GM10847 (cell line): ENCODE measurements around the gene NKPD1.

Experiments
- POLR2A ChIP-seq: IDR thresholded peaks from 2 replicates; pipeline ENCODE4 v1.6.1; 2011; ENCODE audit not compliant: insufficient read length; ENCODE audit errors: extremely low read depth

Gene NKPD1

GRCh38 chr19:45179072-45179891 lies 18.5 kb upstream of the NKPD1 start:
- no peak for TF ChIP-seq POLR2A

DNA sequence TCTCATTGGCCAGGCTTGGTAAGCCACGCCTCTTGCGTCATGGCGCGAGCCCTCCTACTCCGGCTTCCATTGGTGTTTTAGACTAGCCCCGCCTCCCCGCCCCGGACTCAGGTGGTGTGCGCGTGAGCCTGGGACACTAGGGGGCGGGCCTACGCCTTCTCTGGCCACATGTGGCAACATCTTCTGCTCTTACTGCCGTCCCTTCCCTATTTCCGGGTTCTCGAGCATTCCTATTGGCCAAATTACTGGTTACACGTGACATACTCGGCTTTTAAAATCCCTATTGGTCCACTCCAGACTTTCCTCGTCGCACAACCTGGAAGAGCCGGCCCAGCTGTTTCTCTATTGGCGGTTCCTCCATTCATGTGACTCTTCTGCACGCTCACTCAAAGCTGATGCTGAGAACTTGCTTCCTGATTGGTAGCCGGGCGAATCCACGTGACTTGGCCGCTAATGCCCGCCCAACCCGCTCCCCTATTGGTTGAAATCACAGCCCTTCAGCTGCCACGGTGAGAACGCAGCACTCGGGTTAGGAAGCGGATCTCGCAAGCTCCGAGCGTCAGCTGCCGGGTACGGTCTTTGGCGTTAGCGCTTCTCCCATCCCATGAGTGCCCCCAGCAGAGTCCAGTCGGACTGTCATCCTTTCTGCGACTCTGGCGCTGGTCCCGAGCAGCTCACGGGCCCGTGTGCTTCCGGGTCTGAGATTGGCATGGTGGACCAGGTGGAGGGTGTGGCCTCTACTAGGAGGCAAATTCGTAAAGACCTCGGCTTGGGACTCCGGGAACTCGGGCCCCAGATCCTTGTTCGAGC lies 17.7 kb upstream of the NKPD1 start, which contains the start of gene BLOC1S3:
BLOC1S3 (plus strand) TSS at position 523 of the 810 bp plus-strand sequence. CDS start 513 bp downstream, outside the sequence.
- peak; percentile 64 for TF ChIP-seq POLR2A

DNA sequence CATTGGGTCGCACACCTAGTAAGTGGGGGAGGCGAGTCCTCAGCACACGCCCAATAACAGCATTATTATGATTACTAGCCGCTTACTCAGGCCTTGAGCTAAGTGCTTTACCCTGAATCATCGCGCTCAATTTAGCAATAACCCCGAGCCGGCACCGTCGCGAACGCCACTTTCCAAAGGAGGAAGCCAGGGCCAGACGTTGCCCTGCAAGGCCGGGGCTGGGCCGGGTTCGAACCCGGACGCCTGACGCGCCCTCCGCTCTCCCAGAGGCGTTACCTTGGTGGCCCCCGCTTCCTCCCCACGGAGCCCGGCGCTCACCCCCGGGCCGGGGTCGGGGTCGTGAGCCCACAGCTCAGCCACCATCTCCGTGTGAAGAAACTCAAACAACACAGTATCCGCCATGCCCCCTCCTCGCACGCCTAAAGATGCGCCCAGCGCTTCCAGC lies 17.1 kb upstream of the NKPD1 start, which contains the start of gene TRAPPC6A:
TRAPPC6A (minus strand) TSS at position 421 of the 445 bp plus-strand sequence; CDS start at position 402, 19 bp downstream.
- TF ChIP-seq POLR2A, result peak; percentile 48

DNA sequence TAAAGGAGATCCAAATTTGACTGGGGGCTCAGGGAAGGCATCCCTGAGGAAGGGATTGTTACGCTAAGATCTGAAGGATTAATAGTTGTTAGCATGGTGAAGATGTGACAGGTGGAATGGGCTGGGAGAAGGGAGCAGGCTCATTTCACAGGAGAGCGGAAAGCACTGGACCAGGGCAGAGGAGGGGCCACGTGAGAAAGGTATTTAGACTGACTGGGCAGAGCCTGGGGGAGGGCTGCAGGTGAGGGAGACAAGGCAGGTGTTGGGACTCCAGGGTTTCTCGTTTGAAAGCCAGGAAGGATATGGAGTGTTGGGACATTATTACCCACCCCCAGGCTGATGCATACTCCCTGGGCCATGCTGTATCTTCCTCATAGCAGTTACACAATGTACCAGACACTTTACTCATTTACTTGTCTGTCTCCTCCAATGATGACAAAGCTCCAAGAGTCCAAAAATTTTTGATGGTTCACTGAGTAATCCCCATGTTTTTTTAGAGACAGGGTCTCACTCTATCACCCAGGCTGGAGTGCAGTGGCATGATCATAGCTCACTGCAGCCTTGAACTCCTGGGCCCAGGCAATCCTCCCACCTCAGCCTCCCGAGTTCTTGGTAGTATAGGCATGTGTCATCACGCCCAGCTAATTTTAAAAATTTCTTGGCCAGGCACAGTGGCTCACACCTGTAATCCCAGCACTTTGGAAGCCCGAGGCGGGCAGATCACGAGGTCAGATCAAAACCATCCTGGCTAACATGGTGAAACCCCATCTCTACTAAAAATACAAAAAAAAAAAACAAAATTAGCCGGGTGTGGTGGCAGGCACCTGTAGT lies 14.9 kb upstream of the NKPD1 start:
- no peak for TF ChIP-seq POLR2A

GRCh38 chr19:45173816-45174215 lies 13.0 kb upstream of the NKPD1 start:
- no peak for TF ChIP-seq POLR2A

GRCh38 chr19:45172611-45173208 lies 11.9 kb upstream of the NKPD1 start:
- no peak for TF ChIP-seq POLR2A

- no peak for TF ChIP-seq POLR2A
Observed at GRCh38 chr19:45172173-45172572, 11.4 kb upstream of the NKPD1 start.

DNA sequence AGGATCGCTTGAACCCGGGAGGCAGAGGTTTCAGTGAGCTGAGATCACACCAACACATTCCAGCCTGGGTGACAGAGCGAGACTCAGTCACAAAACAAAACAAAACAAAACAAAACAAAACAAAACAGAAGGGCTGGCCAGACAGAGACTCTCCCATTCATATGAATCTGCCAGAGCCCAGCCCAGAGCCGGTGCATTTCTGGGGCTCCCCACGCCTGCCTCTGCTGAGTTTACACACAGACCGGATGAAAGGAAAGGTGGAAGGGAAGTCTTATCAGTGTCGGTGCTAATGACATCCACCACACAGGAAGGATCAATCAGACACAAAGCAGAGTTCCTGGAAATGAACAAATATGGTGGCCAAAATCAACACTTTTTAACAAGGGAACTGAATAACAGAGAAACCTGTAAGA lies 10.4 kb upstream of the NKPD1 start:
- no peak for TF ChIP-seq POLR2A

DNA sequence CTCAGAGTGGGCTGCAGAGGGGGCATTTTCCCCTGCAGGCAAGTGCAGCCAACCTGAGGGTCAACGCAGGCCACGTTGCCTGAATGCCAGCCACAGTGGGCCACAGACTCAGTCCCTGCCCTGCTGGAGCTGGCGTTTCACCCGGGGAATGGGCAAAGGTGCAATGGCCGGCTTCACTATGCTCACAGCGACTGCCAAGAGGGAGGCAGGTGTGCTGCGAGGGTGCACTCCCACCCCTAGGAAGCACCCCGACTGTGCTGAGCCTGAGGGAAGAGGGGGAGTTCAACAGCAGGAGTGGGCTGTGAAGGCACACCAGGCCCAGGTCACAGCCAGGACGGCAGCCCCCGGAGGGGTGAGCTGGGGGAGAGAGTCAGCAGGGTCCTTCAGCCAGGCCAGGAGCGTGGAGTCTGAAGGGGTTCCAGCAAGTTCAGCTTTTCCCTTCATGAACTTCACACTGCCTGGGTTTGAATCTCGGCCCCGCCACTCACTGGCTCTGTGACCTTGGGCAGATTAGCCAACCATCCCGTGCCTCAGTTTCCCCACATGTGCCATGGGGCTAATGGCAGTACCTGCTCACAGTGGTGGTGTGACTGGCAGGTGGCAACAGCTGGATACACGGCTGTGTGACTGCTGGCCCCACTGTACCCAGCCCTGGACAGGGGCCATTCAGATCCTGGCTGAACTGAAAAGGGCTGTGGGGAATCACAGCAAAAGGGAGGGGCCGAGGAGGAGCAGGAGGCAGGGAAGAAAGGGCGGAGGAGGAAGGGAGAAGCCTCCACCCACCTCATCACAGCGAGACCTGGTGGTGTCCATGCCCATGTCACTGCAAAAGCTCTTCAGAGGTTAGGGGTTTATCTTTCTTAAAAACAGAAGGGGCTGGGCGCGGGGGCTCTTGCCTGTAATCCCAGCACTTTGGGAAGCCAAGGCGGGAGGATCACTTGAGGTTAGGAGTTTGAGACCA lies 9.6 kb upstream of the NKPD1 start:
- no peak for TF ChIP-seq POLR2A

DNA sequence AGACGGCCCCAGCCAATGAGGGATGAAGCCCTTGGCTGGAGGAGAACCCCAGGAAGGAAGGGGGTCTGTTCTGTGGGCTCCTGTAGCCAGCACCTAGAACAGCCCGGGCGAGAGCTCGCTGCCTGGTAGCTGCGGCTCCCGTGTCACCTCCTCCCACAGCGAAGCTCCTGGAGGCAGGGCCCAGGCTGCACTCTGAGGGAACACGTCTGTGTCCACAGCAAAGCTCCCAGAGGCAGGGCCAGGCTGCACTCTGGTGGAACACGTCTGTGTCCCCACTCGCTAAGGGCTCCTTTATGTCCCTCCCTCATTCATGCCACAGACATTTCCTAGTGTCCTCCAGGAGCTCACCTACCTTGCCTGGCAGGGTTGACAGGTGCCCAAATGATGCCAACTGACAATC lies 8.8 kb upstream of the NKPD1 start:
- TF ChIP-seq POLR2A, result no peak

- TF ChIP-seq POLR2A, result no peak
Observed at GRCh38 chr19:45168767-45169351, 8.1 kb upstream of the NKPD1 start.

GRCh38 chr19:45166723-45167252 lies 6.0 kb upstream of the NKPD1 start:
- TF ChIP-seq POLR2A, result no peak

DNA sequence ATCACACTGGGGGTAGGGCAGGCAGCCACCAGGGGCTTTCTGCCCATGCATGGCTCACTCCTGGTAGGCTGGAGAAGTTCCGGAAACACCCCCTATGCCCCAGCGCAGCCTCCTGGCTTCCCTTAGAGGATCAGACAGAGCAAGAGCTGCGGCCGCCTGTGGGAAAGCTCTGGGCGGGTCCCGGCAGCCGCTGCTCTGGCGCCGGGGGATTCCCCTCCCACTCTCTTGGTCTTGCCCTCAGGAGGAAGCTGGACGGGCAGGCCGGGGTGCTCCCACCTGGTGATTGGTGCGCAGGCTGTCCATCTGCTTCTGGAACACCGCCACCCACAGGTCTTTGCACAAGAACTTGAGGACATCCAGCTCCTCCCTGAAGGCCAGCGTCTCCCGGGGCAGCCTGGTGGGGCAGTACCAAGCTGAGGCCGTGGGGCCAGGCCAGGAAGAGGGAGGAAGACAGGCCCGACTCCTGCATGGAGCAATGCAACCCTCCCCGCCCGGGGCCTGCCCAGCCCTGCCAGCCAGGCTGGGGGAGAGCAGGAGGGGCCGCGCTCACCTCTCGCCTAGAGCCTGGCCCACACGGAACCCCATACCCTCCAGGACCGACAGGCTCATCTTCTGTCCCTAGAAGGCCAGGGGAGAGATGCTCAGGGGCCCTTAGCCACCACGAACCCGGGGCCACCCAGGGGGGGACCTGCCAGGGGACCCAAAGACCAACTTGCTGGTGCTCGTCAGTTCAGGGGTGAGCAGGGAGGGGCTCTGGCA lies 4.0 kb upstream of the NKPD1 start:
- TF ChIP-seq POLR2A, result no peak
